ENCODE results near the gene MMEL1. TPM values are rescaled to one million over a fixed set of nuclear protein-coding genes. Genes with fewer than 3 reads are reported as not detected.

MMEL1 gene
- total RNA-seq, 6 experiments from 2014 or later: not detected

DNA sequence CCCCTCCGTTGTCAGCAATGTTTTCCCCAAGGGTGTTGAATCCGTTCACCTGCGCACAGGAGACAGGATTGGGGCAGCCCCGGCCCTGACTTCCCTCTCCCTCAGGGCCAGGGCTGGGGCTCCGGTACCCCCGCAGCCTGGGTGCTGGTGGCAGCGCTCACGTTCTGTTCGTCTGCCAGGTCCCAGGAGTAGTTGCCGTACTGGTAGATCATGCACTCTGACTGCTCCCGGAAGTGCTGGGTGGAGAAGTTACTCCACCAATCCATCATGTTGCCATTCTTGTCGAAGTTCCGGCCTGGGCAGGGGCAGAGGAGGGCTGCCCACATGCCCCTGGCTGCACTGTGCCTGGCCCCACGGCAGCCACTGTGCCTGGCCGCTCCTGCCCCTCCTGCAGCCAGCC is 40.1 kb downstream of the MMEL1 start:
- H3K4me1 Mint-ChIP-seq (ENCODE audit: low read depth): no peaks in the 10 kb centered on the region
- no peak overlapping the region for H3K27ac Mint-ChIP-seq
- H3K36me3 Mint-ChIP-seq (ENCODE audit: low read depth): no peaks in the 10 kb centered on the region
- DNase-seq: no peak
- no peak overlapping the region for H3K4me3 Mint-ChIP-seq
- TF ChIP-seq, protein P1, sequence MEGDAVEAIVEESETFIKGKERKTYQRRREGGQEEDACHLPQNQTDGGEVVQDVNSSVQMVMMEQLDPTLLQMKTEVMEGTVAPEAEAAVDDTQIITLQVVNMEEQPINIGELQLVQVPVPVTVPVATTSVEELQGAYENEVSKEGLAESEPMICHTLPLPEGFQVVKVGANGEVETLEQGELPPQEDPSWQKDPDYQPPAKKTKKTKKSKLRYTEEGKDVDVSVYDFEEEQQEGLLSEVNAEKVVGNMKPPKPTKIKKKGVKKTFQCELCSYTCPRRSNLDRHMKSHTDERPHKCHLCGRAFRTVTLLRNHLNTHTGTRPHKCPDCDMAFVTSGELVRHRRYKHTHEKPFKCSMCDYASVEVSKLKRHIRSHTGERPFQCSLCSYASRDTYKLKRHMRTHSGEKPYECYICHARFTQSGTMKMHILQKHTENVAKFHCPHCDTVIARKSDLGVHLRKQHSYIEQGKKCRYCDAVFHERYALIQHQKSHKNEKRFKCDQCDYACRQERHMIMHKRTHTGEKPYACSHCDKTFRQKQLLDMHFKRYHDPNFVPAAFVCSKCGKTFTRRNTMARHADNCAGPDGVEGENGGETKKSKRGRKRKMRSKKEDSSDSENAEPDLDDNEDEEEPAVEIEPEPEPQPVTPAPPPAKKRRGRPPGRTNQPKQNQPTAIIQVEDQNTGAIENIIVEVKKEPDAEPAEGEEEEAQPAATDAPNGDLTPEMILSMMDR (IDR thresholded peaks at IDR 0.05): no peak
- peaks cover 2% of the 10 kb centered on the region; the same call in 1 of the 2 replicates for H3K27me3 Mint-ChIP-seq (ENCODE audit: insufficient read depth)
- no peaks in the 10 kb centered on the region for H3K9me3 Mint-ChIP-seq

DNA sequence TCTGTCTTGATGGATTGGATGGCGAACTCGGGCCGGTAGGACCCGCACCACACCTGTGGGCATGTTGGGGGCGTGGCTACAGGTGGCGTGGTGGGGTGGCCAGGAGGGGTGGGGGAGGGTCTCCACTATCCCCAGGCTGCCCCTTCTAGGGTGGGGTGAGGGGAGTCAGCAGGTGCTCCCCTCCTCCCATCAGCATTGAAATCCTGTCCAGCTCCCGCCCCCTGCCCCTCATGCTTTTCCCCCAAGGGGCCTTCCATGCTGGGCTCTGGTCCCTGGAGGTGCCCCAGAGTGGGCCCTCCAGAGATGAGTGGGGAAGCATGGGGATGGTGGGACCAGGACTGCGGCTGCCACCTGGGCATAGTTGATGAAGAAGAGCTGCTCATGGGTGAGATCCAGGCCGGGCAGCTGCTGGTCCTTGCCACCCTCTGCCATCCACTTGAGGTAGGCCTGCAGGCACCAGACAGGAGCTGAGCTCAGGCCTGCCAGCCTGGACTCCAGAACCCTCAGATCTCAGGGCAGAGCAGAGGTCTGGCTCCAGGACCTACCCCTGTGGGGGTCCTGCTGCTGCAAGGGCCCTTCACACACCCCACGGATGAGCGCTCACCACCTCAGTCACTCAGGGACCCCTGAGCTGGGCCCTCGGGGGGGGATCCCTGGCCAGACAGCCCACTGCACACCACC is 41.1 kb downstream of the MMEL1 start:
- H3K4me3 Mint-ChIP-seq: no peak overlapping the region
- no peak overlapping the region for H3K27ac Mint-ChIP-seq
- no peaks in the 10 kb centered on the region for H3K27me3 Mint-ChIP-seq (ENCODE audit: insufficient read depth)
- no peak for DNase-seq
- H3K36me3 Mint-ChIP-seq (ENCODE audit: low read depth): no peaks in the 10 kb centered on the region
- H3K4me1 Mint-ChIP-seq (ENCODE audit: low read depth): no peaks in the 10 kb centered on the region
- TF ChIP-seq, protein P1 (IDR thresholded peaks at IDR 0.05): no peak
- H3K9me3 Mint-ChIP-seq: no peaks in the 10 kb centered on the region

DNA sequence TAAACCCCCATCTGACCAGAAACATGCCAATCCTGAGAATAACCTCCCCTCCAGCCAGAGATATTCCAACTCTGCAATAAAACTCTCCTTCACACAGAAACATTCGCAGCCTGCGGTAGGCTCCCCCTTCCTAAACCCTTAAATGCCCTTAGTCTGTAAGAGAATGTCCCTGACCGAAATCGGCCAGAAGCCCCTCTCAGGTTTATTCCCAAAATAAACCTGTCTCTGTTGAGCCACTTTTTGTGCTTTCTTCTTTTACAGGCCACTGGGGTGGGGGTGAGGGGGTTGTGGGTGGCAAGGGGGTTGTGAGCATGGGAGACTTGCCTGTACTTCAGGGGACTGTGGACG is 41.6 kb downstream of the MMEL1 start:
- no peaks in the 10 kb centered on the region for H3K36me3 Mint-ChIP-seq (ENCODE audit: low read depth)
- no peaks in the 10 kb centered on the region for H3K4me1 Mint-ChIP-seq (ENCODE audit: low read depth)
- no peak overlapping the region for H3K4me3 Mint-ChIP-seq
- H3K27me3 Mint-ChIP-seq (ENCODE audit: insufficient read depth): no peaks in the 10 kb centered on the region
- no peak overlapping the region for H3K27ac Mint-ChIP-seq
- no peak for DNase-seq
- no peaks in the 10 kb centered on the region for H3K9me3 Mint-ChIP-seq
- TF ChIP-seq, protein P1 (IDR thresholded peaks at IDR 0.05): no peak

DNA sequence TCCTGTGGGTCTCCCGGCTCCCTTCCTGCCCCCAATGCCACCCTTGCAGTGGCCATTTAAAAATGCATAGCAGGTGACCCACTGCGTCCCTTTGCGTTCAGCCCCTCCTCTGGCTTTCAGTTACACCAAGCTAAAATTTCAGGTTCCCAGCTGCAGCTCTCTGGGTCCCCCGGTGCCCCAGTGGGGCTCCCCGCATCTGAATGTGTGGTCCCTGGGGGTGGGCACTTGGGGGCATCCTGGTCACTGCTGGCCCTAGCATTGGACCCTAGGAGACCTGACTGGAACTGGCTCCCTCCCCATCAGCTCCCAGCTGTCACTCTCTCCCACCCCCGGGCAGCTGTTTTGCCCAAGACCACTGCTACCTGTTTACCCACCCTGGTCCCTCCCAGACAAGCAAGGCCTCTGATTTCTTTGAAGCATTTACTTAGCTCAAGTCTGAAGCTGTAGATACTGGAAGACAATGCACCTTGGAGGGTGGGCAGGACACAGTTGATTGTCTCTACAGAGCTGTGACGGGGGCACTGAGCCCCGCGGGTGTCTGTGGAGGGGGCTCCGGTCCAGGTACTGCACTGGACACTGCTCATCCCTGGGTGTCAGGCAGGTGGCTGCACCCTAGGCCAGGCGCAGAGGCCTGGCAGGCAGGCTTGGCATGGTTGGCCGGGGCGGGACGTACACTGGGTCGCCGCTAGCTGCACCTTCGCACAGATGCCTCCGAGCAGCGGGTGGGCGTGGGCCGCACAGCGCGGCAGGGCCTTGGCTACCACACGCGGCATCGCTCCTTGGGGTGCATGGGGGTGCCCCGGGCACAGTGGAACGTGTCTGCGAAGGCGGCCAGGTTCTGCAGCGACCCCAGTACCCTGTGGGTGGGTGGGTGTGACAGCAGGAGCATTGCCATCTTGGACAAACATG is 42.3 kb downstream of the MMEL1 start:
- TF ChIP-seq, protein P1 (IDR thresholded peaks at IDR 0.05): no peak
- H3K9me3 Mint-ChIP-seq: no peaks in the 10 kb centered on the region
- H3K36me3 Mint-ChIP-seq (ENCODE audit: low read depth): no peaks in the 10 kb centered on the region
- H3K27ac Mint-ChIP-seq: no peak overlapping the region
- H3K4me3 Mint-ChIP-seq: no peak overlapping the region
- DNase-seq: no peak
- no peaks in the 10 kb centered on the region for H3K27me3 Mint-ChIP-seq (ENCODE audit: insufficient read depth)
- H3K4me1 Mint-ChIP-seq (ENCODE audit: low read depth): no peaks in the 10 kb centered on the region

DNA sequence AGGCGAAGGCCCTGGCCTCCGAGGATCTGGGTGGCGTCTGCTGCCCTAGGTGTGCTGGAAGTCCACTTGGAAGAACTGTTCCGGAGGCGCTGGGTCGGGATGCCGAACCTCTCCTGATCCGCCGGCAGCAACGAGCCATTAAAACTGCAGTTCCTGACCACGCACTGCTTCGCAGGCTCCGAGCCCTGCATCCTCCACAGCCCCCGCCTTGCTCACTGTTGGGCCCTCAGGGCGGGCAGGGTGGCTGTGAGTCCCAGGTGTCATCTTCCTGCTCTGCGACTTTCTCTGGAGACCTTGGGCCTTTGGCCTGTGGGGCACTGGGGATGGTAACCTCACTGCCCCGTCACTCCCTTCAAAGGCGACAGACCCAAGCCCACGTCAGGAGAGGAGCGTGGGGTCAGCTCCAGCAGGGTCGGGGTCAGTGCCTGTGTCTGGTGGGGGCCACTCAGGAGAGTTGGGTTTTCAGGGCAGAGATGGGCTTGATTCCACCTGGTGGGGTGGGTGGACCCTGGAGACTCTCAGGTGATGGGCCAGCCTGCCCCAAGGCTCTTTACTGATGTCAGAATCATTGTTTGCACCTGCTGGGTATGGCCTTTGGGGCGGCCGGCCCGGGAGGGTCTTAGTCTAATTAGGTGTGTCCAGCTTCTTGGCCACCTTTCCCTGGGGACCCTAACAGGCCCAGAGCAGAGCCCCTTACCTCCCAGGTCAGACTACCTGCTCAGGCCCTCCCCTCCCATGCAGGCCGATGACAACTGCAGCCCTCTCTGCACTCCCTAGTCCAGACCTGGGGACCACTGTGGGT is 43.2 kb downstream of the MMEL1 start:
- H3K27ac Mint-ChIP-seq: no peak overlapping the region
- no peak overlapping the region for H3K4me3 Mint-ChIP-seq
- TF ChIP-seq, protein P1 (IDR thresholded peaks at IDR 0.05): no peak
- H3K4me1 Mint-ChIP-seq (ENCODE audit: low read depth): peaks cover 5% of the 10 kb centered on the region; the same call in 1 of the 2 replicates
- no peaks in the 10 kb centered on the region for H3K9me3 Mint-ChIP-seq
- H3K36me3 Mint-ChIP-seq (ENCODE audit: low read depth): no peaks in the 10 kb centered on the region
- DNase-seq: no peak
- no peaks in the 10 kb centered on the region; the same call in 1 of the 2 replicates for H3K27me3 Mint-ChIP-seq (ENCODE audit: insufficient read depth)

Data from HFFc6 (cell line).